Parathyroid adenoma (tissue), 2 donors: ENCODE results near the gene HSH2D.
"Not testable (repeated sequence)": the region's sequence is repeated elsewhere in the genome, so short reads cannot be mapped to it uniquely, and the experiment has no call there.

Experiments used
- H2AFZ ChIP-seq: fragments of 300-600 bp; sonication (generic); one replicate; pipeline ENCODE4 v1.7.0; 2017; ENCODE audit warnings: antibody characterized with exemption, mild to moderate bottlenecking
- H3K27ac ChIP-seq: fragments of 300-600 bp; sonication (generic); one replicate; pipeline ENCODE4 v1.7.0; 2017
- H3K27me3 ChIP-seq: fragments of 300-600 bp; sonication (generic); one replicate; pipeline ENCODE4 v1.7.0; 2017; ENCODE audit warnings: low read length; ENCODE audit not compliant: control insufficient read depth, insufficient read depth
- H3K36me3 ChIP-seq: fragments of 300-600 bp; sonication (generic); one replicate; pipeline ENCODE4 v1.7.0; 2017; ENCODE audit warnings: low read length; ENCODE audit not compliant: control insufficient read depth, insufficient read depth
- H3K4me1 ChIP-seq: fragments of 300-600 bp; sonication (generic); one replicate; pipeline ENCODE4 v1.7.0; 2017; ENCODE audit warnings: control low read depth
- H3K4me2 ChIP-seq: fragments of 300-600 bp; sonication (generic); one replicate; pipeline ENCODE4 v1.7.0; 2017; ENCODE audit warnings: low read length
- H3K4me3 ChIP-seq: fragments of 300-600 bp; sonication (generic); one replicate; pipeline ENCODE4 v1.7.0; 2017; ENCODE audit warnings: low read depth, low read length
- H3K79me2 ChIP-seq: fragments of 300-600 bp; sonication (generic); one replicate; pipeline ENCODE4 v1.7.0; 2017; ENCODE audit warnings: control low read depth
- H3K9ac ChIP-seq: fragments of 300-600 bp; sonication (generic); one replicate; pipeline ENCODE4 v1.7.0; 2017; ENCODE audit warnings: mild to moderate bottlenecking
- H3K9me3 ChIP-seq: fragments of 300-600 bp; sonication (generic); one replicate; pipeline ENCODE4 v1.7.0; 2017; ENCODE audit warnings: low read length; ENCODE audit not compliant: control insufficient read depth
- CTCF ChIP-seq: fragments of 300-600 bp; sonication (generic); IDR thresholded peaks from one replicate; pipeline ENCODE4 v1.7.0; 2017; ENCODE audit warnings: antibody characterized with exemption, mild to moderate bottlenecking
- donor health status: primary hyperparathyroidism.

HSH2D gene

GRCh38 chr19:16113727-16114126 lies 29.8 kb upstream of the HSH2D start:
- Histone ChIP-seq H3K79me2 (peaks cover 8% of the 10 kb centered on the region), H3K27me3 (no peaks in the 10 kb centered on the region), H3K9ac (no peak overlapping the region), H3K4me2 (no peak overlapping the region), H3K4me1 (peaks cover 8% of the 10 kb centered on the region), H3K27ac (no peak overlapping the region), H3K4me3 (no peak overlapping the region), H3K36me3 (no peaks in the 10 kb centered on the region), H3K9me3 (no peaks in the 10 kb centered on the region), H2AFZ (no peak overlapping the region)
- TF ChIP-seq CTCF, result no peak

GRCh38 chr19:16115301-16116039 lies 28.0 kb upstream of the HSH2D start:
- Histone ChIP-seq H3K79me2 (peaks cover 8% of the 10 kb centered on the region), H3K9me3 (no peaks in the 10 kb centered on the region), H3K9ac (no peak overlapping the region), H3K36me3 (no peaks in the 10 kb centered on the region), H3K4me2 (no peak overlapping the region), H3K4me1 (peaks cover 8% of the 10 kb centered on the region), H3K4me3 (no peak overlapping the region), H3K27me3 (no peaks in the 10 kb centered on the region), H2AFZ (no peak overlapping the region), H3K27ac (no peak overlapping the region)
- TF ChIP-seq CTCF, result no peak

GRCh38 chr19:16116067-16116466 lies 27.4 kb upstream of the HSH2D start:
- no peaks in the 10 kb centered on the region for H3K36me3 ChIP-seq
- H2AFZ ChIP-seq, result no peak overlapping the region
- H3K79me2 ChIP-seq, result peaks cover 8% of the 10 kb centered on the region
- no peak overlapping the region for H3K9ac ChIP-seq
- H3K27me3 ChIP-seq, result no peaks in the 10 kb centered on the region
- no peak overlapping the region for H3K4me3 ChIP-seq
- H3K9me3 ChIP-seq, result no peaks in the 10 kb centered on the region
- H3K4me2 ChIP-seq, result no peak overlapping the region
- TF ChIP-seq CTCF, result no peak
- H3K4me1 ChIP-seq, result peaks cover 8% of the 10 kb centered on the region
- H3K27ac ChIP-seq, result no peak overlapping the region

- Histone ChIP-seq H3K4me2 (no peak overlapping the region), H3K79me2 (peaks cover 4% of the 10 kb centered on the region), H3K9ac (no peak overlapping the region), H3K36me3 (no peaks in the 10 kb centered on the region), H3K27ac (no peak overlapping the region), H2AFZ (no peak overlapping the region), H3K27me3 (no peaks in the 10 kb centered on the region), H3K4me3 (no peak overlapping the region), H3K4me1 (peaks cover 3% of the 10 kb centered on the region), H3K9me3 (no peaks in the 10 kb centered on the region)
- no peak for TF ChIP-seq CTCF
Observed at GRCh38 chr19:16117594-16118033, 25.9 kb upstream of the HSH2D start.

GRCh38 chr19:16118489-16119033 lies 24.9 kb upstream of the HSH2D start:
- H3K27ac ChIP-seq, result peak overlapping the region; percentile 15
- H3K4me1 ChIP-seq, result no peaks in the 10 kb centered on the region
- H3K79me2 ChIP-seq, result peaks cover 2% of the 10 kb centered on the region
- H3K9ac ChIP-seq, result no peak overlapping the region
- no peak overlapping the region for H3K4me2 ChIP-seq
- no peaks in the 10 kb centered on the region for H3K9me3 ChIP-seq
- no peaks in the 10 kb centered on the region for H3K27me3 ChIP-seq
- no peaks in the 10 kb centered on the region for H3K36me3 ChIP-seq
- no peak for TF ChIP-seq CTCF
- H3K4me3 ChIP-seq, result no peak overlapping the region
- no peak overlapping the region for H2AFZ ChIP-seq

GRCh38 chr19:16119075-16119857 lies 24.2 kb upstream of the HSH2D start:
- not testable (repeated sequence) for H3K4me3 ChIP-seq, H3K9ac ChIP-seq, H3K36me3 ChIP-seq, H3K79me2 ChIP-seq, H3K27ac ChIP-seq, H3K4me2 ChIP-seq, H3K27me3 ChIP-seq, H2AFZ ChIP-seq, H3K9me3 ChIP-seq, H3K4me1 ChIP-seq
